ENCODE measurements around the gene ATP10B. TPM values are rescaled to one million over a fixed set of nuclear protein-coding genes. Genes with fewer than 3 reads are reported as not detected.

The ATP10B gene
- total RNA-seq, 6 experiments from 2014 or later = not detected

- Mint-ChIP-seq H3K36me3 (ENCODE audit: low read depth) (no peaks in the 10 kb centered on the region), H3K9me3 (peaks cover 20% of the 10 kb centered on the region)
- no peak for DNase-seq
Measured at GRCh38 chr5:160635663-160636062, 216.3 kb downstream of the ATP10B start.

GRCh38 chr5:160635046-160635445 lies 217.0 kb downstream of the ATP10B start:
- H3K4me1 Mint-ChIP-seq (ENCODE audit: low read depth) = no peaks in the 10 kb centered on the region
- H3K4me3 Mint-ChIP-seq = no peak overlapping the region
- H3K9me3 Mint-ChIP-seq = peaks cover 20% of the 10 kb centered on the region
- no peaks in the 10 kb centered on the region for H3K27me3 Mint-ChIP-seq (ENCODE audit: insufficient read depth)
- no peaks in the 10 kb centered on the region for H3K36me3 Mint-ChIP-seq (ENCODE audit: low read depth)
- H3K27ac Mint-ChIP-seq = no peak overlapping the region
- DNase-seq = no peak
- TF ChIP-seq, protein P1, sequence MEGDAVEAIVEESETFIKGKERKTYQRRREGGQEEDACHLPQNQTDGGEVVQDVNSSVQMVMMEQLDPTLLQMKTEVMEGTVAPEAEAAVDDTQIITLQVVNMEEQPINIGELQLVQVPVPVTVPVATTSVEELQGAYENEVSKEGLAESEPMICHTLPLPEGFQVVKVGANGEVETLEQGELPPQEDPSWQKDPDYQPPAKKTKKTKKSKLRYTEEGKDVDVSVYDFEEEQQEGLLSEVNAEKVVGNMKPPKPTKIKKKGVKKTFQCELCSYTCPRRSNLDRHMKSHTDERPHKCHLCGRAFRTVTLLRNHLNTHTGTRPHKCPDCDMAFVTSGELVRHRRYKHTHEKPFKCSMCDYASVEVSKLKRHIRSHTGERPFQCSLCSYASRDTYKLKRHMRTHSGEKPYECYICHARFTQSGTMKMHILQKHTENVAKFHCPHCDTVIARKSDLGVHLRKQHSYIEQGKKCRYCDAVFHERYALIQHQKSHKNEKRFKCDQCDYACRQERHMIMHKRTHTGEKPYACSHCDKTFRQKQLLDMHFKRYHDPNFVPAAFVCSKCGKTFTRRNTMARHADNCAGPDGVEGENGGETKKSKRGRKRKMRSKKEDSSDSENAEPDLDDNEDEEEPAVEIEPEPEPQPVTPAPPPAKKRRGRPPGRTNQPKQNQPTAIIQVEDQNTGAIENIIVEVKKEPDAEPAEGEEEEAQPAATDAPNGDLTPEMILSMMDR (IDR thresholded peaks at IDR 0.05) = no peak

More at GRCh38 chr5:160635663-160636062, 216.3 kb downstream of the ATP10B start:
- H3K27me3 Mint-ChIP-seq (ENCODE audit: insufficient read depth) = no peaks in the 10 kb centered on the region
- TF ChIP-seq, protein P1 (IDR thresholded peaks at IDR 0.05) = no peak
- H3K4me1 Mint-ChIP-seq (ENCODE audit: low read depth) = no peaks in the 10 kb centered on the region
- H3K4me3 Mint-ChIP-seq = no peak overlapping the region
- H3K27ac Mint-ChIP-seq = no peak overlapping the region

DNA sequence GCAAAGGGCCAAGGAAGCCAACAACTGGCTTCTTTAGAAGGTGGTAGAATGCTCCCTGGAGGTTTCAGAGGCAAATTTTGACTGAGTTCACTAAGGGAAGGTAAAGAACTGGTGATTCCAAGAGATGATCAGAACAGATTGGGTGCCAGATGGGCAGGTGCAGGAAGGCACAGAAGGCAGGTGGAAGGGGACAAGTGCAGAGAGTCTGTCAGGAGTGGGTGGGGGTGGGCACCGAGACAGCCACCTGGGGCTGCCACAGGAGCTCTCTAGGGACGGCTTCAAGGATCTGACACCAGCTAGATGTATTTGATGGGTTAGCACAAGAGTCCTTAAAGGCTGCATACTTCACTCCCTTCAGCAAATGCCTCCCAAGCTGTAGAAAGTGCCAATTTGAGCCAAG lies 223.0 kb downstream of the ATP10B start:
- Mint-ChIP-seq H3K4me3 (no peak overlapping the region), H3K4me1 (ENCODE audit: low read depth) (no peaks in the 10 kb centered on the region), H3K27me3 (ENCODE audit: insufficient read depth) (no peaks in the 10 kb centered on the region), H3K9me3 (peaks cover 10% of the 10 kb centered on the region; the same call in 1 of the 2 replicates), H3K27ac (no peak overlapping the region), H3K36me3 (ENCODE audit: low read depth) (no peaks in the 10 kb centered on the region)
- DNase-seq = no peak
- TF ChIP-seq, protein P1 (IDR thresholded peaks at IDR 0.05) = no peak

GRCh38 chr5:160628619-160628968 lies 223.4 kb downstream of the ATP10B start:
- TF ChIP-seq, protein P1 (IDR thresholded peaks at IDR 0.05) = no peak
- Mint-ChIP-seq H3K9me3 (peaks cover 10% of the 10 kb centered on the region; the same call in 1 of the 2 replicates), H3K27me3 (ENCODE audit: insufficient read depth) (no peaks in the 10 kb centered on the region), H3K4me1 (ENCODE audit: low read depth) (no peaks in the 10 kb centered on the region), H3K27ac (no peak overlapping the region), H3K36me3 (ENCODE audit: low read depth) (no peaks in the 10 kb centered on the region), H3K4me3 (no peak overlapping the region)
- DNase-seq = no peak

DNA sequence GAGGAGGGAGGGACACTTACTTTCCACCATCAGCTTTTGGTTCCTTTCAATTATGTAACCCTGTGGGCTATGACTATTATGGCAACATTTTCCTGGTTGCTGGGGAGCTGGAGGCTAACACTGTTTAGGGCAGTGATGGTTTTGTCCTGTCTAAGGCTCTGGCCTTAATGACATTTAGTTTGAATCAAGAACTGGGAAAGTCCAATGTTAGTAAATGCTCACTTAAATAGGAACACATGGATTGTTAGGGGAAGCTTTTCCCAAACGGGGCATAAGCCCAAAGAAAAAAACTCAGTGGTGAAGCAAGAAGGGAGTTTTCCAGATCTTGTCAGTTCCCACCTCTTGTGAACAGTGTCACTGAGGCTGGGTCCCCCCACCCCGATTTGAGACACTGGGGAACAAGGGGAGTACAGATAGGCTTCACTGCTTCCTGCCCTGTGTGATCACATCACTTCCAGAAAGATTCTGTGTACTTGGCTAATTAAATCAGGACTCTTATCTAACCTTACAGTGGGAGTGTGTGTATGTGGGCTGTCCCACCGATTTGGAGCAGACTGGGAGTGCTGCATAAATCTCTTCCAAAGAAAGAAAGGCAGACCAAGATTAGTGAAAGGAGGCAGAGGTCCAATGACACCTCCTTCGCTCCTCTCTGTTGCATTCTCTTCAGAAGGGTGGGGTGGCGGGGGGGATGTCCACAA lies 223.9 kb downstream of the ATP10B start:
- Mint-ChIP-seq H3K27me3 (ENCODE audit: insufficient read depth) (no peaks in the 10 kb centered on the region), H3K9me3 (peaks cover 10% of the 10 kb centered on the region; the same call in 1 of the 2 replicates), H3K27ac (no peak overlapping the region), H3K4me3 (no peak overlapping the region), H3K36me3 (ENCODE audit: low read depth) (no peaks in the 10 kb centered on the region), H3K4me1 (ENCODE audit: low read depth) (no peaks in the 10 kb centered on the region)
- DNase-seq = no peak
- TF ChIP-seq, protein P1 (IDR thresholded peaks at IDR 0.05) = no peak

Measured in HFFc6 (cell line).